BE2C (cell line): ENCODE data around the gene CUEDC1.

Source experiments
- DNase-seq: peaks from one replicate; pipeline ENCODE4 v3.0.0-alpha.2; 2020
- H3K27me3 ChIP-seq: fragments of 250-450 bp; sonication (Bioruptor Pico); 2 replicates; pipeline ENCODE4 v1.5.1; 2020; ENCODE audit warnings: mild to moderate bottlenecking
- H3K36me3 ChIP-seq: fragments of 250-450 bp; sonication (Bioruptor Pico); 2 replicates; pipeline ENCODE4 v1.5.1; 2020; ENCODE audit warnings: mild to moderate bottlenecking
- H3K4me1 ChIP-seq: fragments of 250-450 bp; sonication (Bioruptor Pico); 2 replicates; pipeline ENCODE4 v1.5.1; 2020
- H3K4me3 ChIP-seq: 2 replicates; pipeline ENCODE4 v1.5.1; 2011; ENCODE audit warnings: low read depth, low read length
- H3K9me3 ChIP-seq: fragments of 250-450 bp; sonication (Bioruptor Pico); 2 replicates; pipeline ENCODE4 v1.5.1; 2020
- CTCF ChIP-seq: IDR thresholded peaks from 2 replicates; pipeline ENCODE4 v1.5.1; 2012; ENCODE audit warnings: mild to moderate bottlenecking, low read depth, low read length

The CUEDC1 gene

GRCh38 chr17:57906910-57907309, 48.3 kb downstream of the CUEDC1 start:
- H3K4me1 ChIP-seq, result no peaks in the 10 kb centered on the region; the same call in 1 of the 2 replicates
- H3K9me3 ChIP-seq, result no peaks in the 10 kb centered on the region
- no peaks in the 10 kb centered on the region for H3K27me3 ChIP-seq
- DNase-seq, result no peak
- TF ChIP-seq CTCF, result no peak; the same call in 1 of the 2 replicates
- H3K36me3 ChIP-seq, result no peaks in the 10 kb centered on the region
- no peak overlapping the region for H3K4me3 ChIP-seq

- TF ChIP-seq CTCF, result no peak
- H3K27me3 ChIP-seq, result no peaks in the 10 kb centered on the region
- no peak overlapping the region for H3K4me3 ChIP-seq
- no peak for DNase-seq
- H3K36me3 ChIP-seq, result no peaks in the 10 kb centered on the region
- H3K4me1 ChIP-seq, result no peaks in the 10 kb centered on the region; the same call in 1 of the 2 replicates
- H3K9me3 ChIP-seq, result no peaks in the 10 kb centered on the region
These were observed 49.2 kb downstream of the CUEDC1 start for GRCh38 chr17:57905875-57906455.

GRCh38 chr17:57903961-57904360, 51.3 kb downstream of the CUEDC1 start:
- no peaks in the 10 kb centered on the region for H3K36me3 ChIP-seq
- H3K4me1 ChIP-seq, result no peaks in the 10 kb centered on the region; the same call in 1 of the 2 replicates
- H3K9me3 ChIP-seq, result no peaks in the 10 kb centered on the region
- TF ChIP-seq CTCF, result no peak
- no peaks in the 10 kb centered on the region for H3K27me3 ChIP-seq
- DNase-seq, result no peak
- H3K4me3 ChIP-seq, result no peak overlapping the region

- H3K36me3 ChIP-seq, result no peaks in the 10 kb centered on the region
- no peak for DNase-seq
- no peaks in the 10 kb centered on the region for H3K27me3 ChIP-seq
- TF ChIP-seq CTCF, result no peak
- no peaks in the 10 kb centered on the region for H3K9me3 ChIP-seq
- no peaks in the 10 kb centered on the region; the same call in 1 of the 2 replicates for H3K4me1 ChIP-seq
- no peak overlapping the region for H3K4me3 ChIP-seq
These were observed 52.1 kb downstream of the CUEDC1 start for GRCh38 chr17:57902800-57903759.

GRCh38 chr17:57902117-57902799, 53.0 kb downstream of the CUEDC1 start:
- Histone ChIP-seq H3K9me3 (no peaks in the 10 kb centered on the region), H3K4me3 (no peak overlapping the region), H3K36me3 (no peaks in the 10 kb centered on the region), H3K4me1 (no peaks in the 10 kb centered on the region; the same call in 1 of the 2 replicates), H3K27me3 (no peaks in the 10 kb centered on the region)
- no peak for TF ChIP-seq CTCF
- no peak for DNase-seq
